Smooth muscle cell (in vitro differentiated cells): ENCODE results near the gene AGBL1. TPM values are rescaled to one million over a fixed set of nuclear protein-coding genes. Genes with fewer than 3 reads are reported as not detected.

Experiments
- DNase-seq: peaks from one replicate; lab custom pipeline; 2025; ENCODE audit not compliant: unreplicated experiment; lab: John Stamatoyannopoulos, UW
- H2AFZ ChIP-seq: fragments of 200-600 bp; sonication (generic); 2 replicates; pipeline ENCODE4 v1.6.0; 2016; ENCODE audit warnings: antibody characterized with exemption, low read depth, mild to moderate bottlenecking
- H3F3A ChIP-seq: fragments of 200-600 bp; sonication (generic); 2 replicates; pipeline ENCODE4 v1.6.0; 2017; ENCODE audit warnings: antibody characterized with exemption, low read depth
- H3K27ac ChIP-seq: fragments of 200-600 bp; sonication (generic); 2 replicates; pipeline ENCODE4 v1.5.1; 2016; ENCODE audit warnings: low read depth, mild to moderate bottlenecking
- H3K27me3 ChIP-seq: fragments of 200-600 bp; sonication (generic); 2 replicates; pipeline ENCODE4 v1.6.1; 2016; ENCODE audit warnings: low read depth, mild to moderate bottlenecking
- H3K36me3 ChIP-seq: fragments of 200-600 bp; sonication (generic); 2 replicates; pipeline ENCODE4 v1.5.1; 2016; ENCODE audit warnings: low read depth
- H3K4me1 ChIP-seq: fragments of 200-600 bp; sonication (generic); 2 replicates; pipeline ENCODE4 v1.5.1; 2016; ENCODE audit warnings: low read depth
- H3K4me2 ChIP-seq: fragments of 200-600 bp; sonication (generic); 2 replicates; pipeline ENCODE4 v1.6.0; 2016; ENCODE audit warnings: mild to moderate bottlenecking
- H3K4me3 ChIP-seq: fragments of 200-600 bp; sonication (generic); 2 replicates; pipeline ENCODE4 v1.5.1; 2016; ENCODE audit warnings: mild to moderate bottlenecking
- H3K79me2 ChIP-seq: fragments of 200-600 bp; sonication (generic); 2 replicates; pipeline ENCODE4 v1.6.0; 2016; ENCODE audit warnings: low read depth, mild to moderate bottlenecking
- H3K9ac ChIP-seq: fragments of 200-600 bp; sonication (generic); 2 replicates; pipeline ENCODE4 v1.6.0; 2016; ENCODE audit warnings: low read depth
- H3K9me3 ChIP-seq: fragments of 200-600 bp; sonication (generic); replicated peaks from 2 replicates; pipeline ENCODE4 v1.5.1; 2016; ENCODE audit warnings: low read depth
- H4K20me1 ChIP-seq: fragments of 200-600 bp; sonication (generic); 2 replicates; pipeline ENCODE4 v1.6.0; 2016; ENCODE audit warnings: low read depth
- WGBS: methylation state at CpG from one replicate; pipeline ENCODE4 v1.1.7; 2016; ENCODE audit warnings: low lambda C conversion rate; 5-methylcytosine and 5-hydroxymethylcytosine counted together
- polyA plus RNA-seq: library from polyadenylated mRNA; unstranded; fragments of >200 nt; fragmentation: Nextera tagmentation; extraction: Ambion mirVana; gene quantifications from 2 replicates; pipeline ENCODE4 v1.2.1, GENCODE V29; 2016
- total RNA-seq: library from RNA; depleted of rRNA; stranded (reverse); fragments of >200 nt; gene quantifications from 2 replicates; pipeline ENCODE4 v1.2.3, GENCODE V29; 2014
- TF ChIP-seq, protein P1 (sequence below): fragments of 200-600 bp; sonication (generic); IDR thresholded peaks from 2 replicates; pipeline ENCODE4 v1.5.1; 2017; ENCODE audit warnings: borderline replicate concordance, mild to moderate bottlenecking, antibody characterized with exemption; ENCODE audit not compliant: insufficient read depth, poor library complexity, severe bottlenecking

The AGBL1 gene
- total and polyA plus RNA-seq, 2 experiments from 2014 or later = not detected

DNA sequence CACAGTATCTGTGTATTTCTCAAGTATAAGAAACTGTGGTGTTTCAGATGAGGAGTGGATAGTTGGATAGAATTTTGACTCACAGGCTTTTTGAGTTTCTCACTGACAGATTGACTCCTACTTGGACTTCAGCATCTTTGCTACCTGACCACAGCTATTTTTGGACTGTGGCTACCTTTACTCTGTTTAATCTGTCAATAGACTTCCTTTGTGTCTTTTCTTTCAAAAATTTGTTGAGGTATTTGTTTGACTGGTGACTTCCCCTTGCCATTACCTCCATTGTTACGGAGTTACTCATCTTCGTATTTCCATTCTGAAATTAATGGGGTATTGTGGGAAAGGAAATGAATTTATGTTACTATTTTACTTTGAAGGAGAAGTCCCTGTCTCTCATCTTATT is 123.8 kb downstream of the AGBL1 start:
- Histone ChIP-seq H4K20me1 (no peaks in the 10 kb centered on the region), H3K4me3 (no peak overlapping the region), H3K9me3 (no peaks in the 10 kb centered on the region), H3K36me3 (no peaks in the 10 kb centered on the region), H3F3A (no peaks in the 10 kb centered on the region), H3K4me1 (no peaks in the 10 kb centered on the region), H3K27me3 (no peaks in the 10 kb centered on the region), H3K79me2 (no peaks in the 10 kb centered on the region), H2AFZ (no peak overlapping the region), H3K4me2 (no peak overlapping the region), H3K27ac (no peak overlapping the region), H3K9ac (no peak overlapping the region)
- TF ChIP-seq, protein P1, sequence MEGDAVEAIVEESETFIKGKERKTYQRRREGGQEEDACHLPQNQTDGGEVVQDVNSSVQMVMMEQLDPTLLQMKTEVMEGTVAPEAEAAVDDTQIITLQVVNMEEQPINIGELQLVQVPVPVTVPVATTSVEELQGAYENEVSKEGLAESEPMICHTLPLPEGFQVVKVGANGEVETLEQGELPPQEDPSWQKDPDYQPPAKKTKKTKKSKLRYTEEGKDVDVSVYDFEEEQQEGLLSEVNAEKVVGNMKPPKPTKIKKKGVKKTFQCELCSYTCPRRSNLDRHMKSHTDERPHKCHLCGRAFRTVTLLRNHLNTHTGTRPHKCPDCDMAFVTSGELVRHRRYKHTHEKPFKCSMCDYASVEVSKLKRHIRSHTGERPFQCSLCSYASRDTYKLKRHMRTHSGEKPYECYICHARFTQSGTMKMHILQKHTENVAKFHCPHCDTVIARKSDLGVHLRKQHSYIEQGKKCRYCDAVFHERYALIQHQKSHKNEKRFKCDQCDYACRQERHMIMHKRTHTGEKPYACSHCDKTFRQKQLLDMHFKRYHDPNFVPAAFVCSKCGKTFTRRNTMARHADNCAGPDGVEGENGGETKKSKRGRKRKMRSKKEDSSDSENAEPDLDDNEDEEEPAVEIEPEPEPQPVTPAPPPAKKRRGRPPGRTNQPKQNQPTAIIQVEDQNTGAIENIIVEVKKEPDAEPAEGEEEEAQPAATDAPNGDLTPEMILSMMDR = no peak
- WGBS = 90% methylated on average over 2 of the region's 2 CpGs
- no peak for DNase-seq

DNA sequence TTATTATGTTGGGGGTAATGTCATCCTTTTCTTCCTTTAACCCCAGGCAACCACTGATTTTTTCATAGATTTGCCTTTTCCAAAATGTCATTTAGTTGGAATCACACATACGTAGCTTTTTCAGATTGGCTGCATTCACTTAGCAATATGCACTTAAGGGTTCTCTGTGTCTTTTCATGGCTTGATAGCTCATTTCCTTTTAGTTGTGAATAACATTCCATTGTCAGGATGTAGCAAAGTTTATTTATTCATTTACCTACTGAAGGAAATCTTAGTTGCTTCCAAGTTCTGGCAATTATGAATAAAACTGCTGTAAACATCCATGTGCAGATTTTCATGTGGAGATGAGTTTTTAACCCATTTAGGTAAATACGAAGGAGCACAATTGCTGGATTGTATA is 125.4 kb downstream of the AGBL1 start:
- H3K36me3 ChIP-seq = no peaks in the 10 kb centered on the region
- WGBS = 86% methylated on average over 2 of the region's 2 CpGs

DNA sequence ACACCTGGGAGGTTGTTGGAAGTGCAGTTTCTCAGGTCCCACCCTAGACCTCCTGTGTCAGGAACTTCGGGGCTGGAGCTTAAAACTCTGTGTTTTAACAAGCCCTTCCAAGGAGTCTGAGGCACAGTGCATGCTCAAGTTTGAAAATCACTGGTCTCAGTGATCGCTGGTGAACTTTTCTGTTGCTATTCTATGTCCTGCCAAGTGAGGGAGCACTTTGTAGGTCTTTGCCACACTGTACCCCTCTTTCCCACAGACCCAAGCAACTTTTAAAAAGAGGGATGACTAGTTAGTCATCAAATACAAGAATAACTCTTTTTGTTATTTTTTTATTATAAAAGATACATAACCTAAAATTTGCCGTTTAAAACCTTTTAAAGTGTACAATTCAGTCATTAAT is 133.7 kb downstream of the AGBL1 start:
- no peaks in the 10 kb centered on the region for H3F3A ChIP-seq
- H3K27ac ChIP-seq = no peak overlapping the region
- 66% methylated on average over 3 of the region's 3 CpGs for WGBS
- no peak overlapping the region for H3K9ac ChIP-seq
- H4K20me1 ChIP-seq = no peaks in the 10 kb centered on the region
- H2AFZ ChIP-seq = no peak overlapping the region
- no peaks in the 10 kb centered on the region for H3K4me1 ChIP-seq
- TF ChIP-seq, protein P1 = peak; percentile 13
- no peak for DNase-seq
- H3K27me3 ChIP-seq = no peaks in the 10 kb centered on the region
- no peak overlapping the region for H3K4me3 ChIP-seq
- H3K79me2 ChIP-seq = no peaks in the 10 kb centered on the region
- H3K9me3 ChIP-seq = no peaks in the 10 kb centered on the region
- H3K4me2 ChIP-seq = no peak overlapping the region
- H3K36me3 ChIP-seq = no peaks in the 10 kb centered on the region

More for the DNA sequence above, 125.4 kb downstream of the AGBL1 start:
- H3K9me3 ChIP-seq = no peaks in the 10 kb centered on the region
- H3K27me3 ChIP-seq = no peaks in the 10 kb centered on the region
- no peaks in the 10 kb centered on the region for H4K20me1 ChIP-seq
- no peaks in the 10 kb centered on the region for H3F3A ChIP-seq
- no peak overlapping the region for H3K9ac ChIP-seq
- H3K27ac ChIP-seq = no peak overlapping the region
- H2AFZ ChIP-seq = no peak overlapping the region
- H3K4me3 ChIP-seq = no peak overlapping the region
- TF ChIP-seq, protein P1 = no peak
- H3K79me2 ChIP-seq = no peaks in the 10 kb centered on the region
- no peak for DNase-seq
- no peaks in the 10 kb centered on the region for H3K4me1 ChIP-seq
- H3K4me2 ChIP-seq = no peak overlapping the region

DNA sequence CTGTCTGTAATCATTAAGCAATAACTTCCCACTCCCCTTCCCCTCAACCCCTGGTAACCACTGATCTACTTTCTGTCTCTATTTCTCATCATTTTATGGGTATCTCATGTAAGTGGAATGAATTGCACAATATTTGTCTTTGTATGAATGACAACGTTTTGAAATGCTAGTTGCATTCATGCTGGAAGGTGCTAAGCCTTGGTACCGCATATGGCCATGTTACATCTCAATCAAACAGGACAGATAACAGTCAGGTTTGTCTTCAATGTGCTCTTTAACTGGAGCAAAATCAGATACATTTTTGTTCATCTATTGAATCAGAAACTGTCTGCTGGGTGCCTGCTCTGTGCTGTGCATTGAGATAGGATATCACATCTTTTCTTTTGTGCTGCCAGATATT is 134.2 kb downstream of the AGBL1 start:
- H3K27ac ChIP-seq = no peak overlapping the region
- H4K20me1 ChIP-seq = no peaks in the 10 kb centered on the region
- TF ChIP-seq, protein P1 = no peak
- no peak overlapping the region for H3K4me2 ChIP-seq
- no peaks in the 10 kb centered on the region for H3K4me1 ChIP-seq
- no peaks in the 10 kb centered on the region for H3F3A ChIP-seq
- H3K9ac ChIP-seq = no peak overlapping the region
- H3K79me2 ChIP-seq = no peaks in the 10 kb centered on the region
- WGBS = 82% methylated on average over 2 of the region's 2 CpGs
- no peak overlapping the region for H2AFZ ChIP-seq
- no peak for DNase-seq
- no peak overlapping the region for H3K4me3 ChIP-seq
- no peaks in the 10 kb centered on the region for H3K9me3 ChIP-seq
- no peaks in the 10 kb centered on the region for H3K27me3 ChIP-seq
- H3K36me3 ChIP-seq = no peaks in the 10 kb centered on the region
